NCI-H510A (cell line): ENCODE measurements around the gene TMED3.

Source experiments
- DNase-seq: peaks from one replicate; lab custom pipeline; 2025; lab: John Stamatoyannopoulos, UW

TMED3 gene

DNA sequence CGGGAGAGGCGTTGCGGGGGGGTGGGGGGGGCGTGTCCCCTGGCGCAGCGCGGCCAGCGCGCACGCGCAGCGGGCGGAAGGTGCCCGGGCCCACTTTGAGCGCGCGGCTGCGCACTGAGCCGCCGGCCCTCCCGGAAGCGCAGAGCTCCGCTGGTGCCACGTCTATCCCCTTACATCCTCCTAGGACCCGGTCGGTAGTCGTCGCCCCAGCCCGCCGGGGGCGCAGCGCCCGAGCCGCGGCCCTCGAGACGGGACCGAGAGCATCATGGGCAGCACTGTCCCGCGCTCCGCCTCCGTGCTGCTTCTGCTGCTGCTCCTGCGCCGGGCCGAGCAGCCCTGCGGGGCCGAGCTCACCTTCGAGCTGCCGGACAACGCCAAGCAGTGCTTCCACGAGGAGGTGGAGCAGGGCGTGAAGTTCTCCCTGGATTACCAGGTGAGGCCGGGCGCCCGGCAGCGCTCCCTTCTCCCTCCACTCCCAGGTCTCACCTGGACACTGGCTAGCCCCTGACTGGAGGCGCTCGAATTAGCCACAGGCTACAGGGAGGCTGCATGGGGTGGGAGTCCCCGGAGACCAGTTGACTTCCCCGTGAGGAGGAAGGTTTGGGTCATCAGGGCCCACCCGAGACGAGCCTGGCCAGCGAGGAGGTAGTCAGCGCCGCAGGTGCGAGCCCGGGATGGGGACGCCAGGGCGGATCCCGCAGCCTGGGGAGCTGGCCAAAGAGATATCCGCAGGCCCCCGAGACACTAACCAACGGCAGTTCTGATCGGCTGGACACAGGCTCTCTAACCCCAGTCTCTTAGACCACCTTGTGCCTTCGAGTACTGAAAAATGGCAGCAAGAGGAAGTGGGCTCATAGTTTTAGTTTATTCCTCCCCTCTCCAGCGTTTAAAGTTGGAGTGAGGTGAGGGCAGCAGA lies at the start of gene TMED3:
Gene TMED3 (plus strand): TSS at position 128 of the 916 bp plus-strand sequence. CDS start 138 bp downstream, at position 266.
- peak; percentile 57 for DNase-seq

DNA sequence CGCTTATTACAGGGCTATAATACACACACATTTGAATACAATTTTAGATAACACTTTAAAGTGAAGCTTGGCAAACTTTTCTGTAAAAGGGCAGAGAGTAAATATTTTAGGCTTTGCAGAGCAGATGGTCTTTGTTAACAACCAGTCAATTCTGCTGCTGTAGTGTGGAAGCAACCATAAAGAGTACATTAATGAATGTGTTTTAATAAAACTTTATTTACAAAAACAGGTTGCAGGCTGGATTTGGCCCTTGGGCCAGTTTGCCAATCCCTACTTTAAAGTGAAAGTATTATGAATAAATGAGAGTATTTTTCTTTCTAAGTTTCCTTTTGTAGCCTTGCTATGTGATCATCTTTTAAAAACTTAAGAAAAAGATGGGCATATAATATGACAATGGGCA lies 49.1 kb upstream of the TMED3 start:
- DNase-seq = no peak

DNA sequence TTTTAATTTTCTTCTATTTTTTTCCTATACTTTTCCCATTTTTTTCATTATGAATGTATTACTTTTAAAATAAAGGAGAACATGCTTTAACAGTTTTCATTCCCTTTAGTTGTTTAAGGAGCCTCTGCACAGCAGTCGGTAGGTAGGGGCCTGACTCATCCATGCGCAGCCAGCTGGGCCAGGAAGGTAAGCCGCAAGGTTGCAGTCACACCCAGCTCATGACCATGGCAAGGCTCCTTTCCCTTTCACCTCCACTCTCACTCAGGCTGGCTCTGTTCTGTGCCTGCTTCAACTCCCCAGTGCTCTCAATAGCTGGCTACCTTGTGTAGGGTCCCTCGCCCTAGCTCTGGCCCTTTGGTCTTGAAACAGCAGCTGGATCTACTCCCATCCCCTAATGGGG lies 45.7 kb upstream of the TMED3 start:
- no peak for DNase-seq

DNA sequence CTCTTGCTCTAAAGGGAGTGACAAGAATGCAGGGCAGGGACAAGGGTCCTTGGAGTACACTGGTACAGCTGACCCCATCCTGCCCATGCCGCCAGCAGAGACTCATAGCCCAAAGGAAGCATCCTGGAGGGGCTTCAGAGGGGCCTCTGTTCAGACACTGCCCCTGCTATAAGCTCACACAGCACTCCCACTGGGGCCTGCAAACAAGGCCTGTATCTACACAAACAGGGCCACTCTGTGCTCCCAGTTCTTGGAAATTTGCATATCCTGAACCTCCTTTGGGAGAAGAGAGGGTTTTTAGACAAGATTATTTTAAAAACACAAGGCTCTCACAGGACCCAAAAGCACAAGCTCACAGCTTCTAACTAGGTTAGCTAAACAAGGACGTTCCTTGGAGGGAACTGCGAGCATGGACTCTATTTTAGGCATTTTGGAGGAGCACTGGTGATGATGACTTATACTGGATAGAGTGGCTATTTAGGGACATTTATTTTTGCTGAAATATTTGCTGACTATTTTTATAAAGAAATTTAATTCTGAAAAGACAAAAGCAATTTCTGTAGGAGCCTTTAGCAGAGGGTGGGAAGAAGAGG lies 44.8 kb upstream of the TMED3 start:
- no peak for DNase-seq

DNA sequence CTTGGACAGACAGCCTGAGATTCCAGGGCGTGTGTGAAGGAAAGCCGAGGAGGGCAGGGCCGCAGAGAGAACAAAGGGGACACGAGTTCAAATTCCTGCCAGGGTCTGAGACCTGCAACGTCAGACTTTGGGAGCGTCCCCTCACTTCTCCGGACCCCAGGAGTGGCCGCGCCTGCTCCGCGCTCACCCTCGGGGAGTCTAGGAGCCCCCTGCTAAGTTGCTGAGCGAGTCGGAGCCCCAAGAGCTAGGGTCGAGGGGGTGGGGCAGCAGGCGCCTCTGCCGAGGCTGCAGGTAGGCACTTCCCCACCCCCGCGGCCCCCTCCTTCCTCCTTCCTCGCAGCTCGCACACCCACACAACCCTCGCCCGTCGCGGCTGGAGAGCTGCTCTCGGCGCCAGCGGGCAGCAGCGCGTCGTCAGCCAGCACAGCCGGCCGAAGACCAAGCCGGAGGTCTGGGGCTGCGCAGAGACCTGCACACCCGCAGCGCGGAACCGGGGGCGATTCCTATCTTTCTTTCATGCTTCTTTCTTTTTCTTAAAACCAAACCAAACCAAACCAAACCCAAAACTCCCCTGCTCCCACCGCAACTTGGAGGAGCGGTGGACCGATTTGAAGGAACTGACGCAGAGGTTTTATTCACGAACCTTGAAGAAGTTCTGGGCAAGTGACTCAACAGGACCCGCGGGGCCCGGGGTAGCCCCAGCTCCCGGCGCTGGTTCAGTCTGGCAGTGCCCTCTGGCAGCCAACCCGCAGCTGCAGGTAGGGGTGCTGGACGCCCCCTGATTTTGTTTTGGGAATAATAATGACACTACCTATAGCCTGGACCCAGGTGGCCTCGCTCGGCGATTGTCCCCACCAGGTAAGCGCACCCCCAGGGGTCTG lies 28.3 kb upstream of the TMED3 start, which contains the start of gene ANKRD34C:
Gene ANKRD34C (plus strand): TSS at position 352 of the 881 bp plus-strand sequence. CDS start 10,563 bp downstream, outside the sequence.
- DNase-seq = no peak

DNA sequence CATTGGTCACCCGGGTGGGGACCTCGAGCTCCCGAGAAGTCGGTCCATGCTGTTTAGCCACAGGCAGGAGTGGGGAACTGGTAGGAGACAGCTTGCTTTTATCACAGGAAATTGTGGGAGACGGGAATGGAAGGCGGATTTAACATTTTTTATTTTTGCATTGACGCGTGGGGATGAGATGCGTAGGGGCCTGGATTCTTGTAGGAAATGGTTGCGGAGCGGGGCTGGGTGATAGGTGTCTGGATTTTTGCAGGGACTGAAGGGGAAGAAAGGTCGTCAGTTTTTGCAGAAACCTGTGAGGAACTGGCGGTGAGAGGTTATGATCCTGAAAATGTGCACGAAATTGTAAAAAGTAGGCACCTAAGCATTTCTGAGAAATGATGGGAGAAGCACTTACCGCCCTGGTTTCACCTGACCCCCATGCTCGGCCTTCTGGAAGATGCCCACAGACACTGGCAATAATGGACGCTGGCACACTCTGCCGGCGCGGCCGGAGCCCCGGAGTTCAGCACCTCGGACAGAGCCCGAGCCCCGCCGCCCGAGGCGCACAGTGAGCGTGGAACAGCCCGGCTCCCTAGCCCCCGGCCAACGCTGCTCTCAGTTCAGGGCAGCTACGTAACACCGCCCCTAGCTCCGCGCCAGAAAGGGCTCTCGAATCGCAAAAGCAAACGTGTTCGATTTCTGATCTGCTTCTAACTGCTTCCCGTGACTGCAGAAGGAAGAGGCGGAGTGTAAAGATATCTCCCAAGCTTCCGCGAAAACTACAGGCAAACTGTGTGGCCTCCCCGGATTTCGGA lies 27.5 kb upstream of the TMED3 start:
- peak; percentile 7 for DNase-seq

DNA sequence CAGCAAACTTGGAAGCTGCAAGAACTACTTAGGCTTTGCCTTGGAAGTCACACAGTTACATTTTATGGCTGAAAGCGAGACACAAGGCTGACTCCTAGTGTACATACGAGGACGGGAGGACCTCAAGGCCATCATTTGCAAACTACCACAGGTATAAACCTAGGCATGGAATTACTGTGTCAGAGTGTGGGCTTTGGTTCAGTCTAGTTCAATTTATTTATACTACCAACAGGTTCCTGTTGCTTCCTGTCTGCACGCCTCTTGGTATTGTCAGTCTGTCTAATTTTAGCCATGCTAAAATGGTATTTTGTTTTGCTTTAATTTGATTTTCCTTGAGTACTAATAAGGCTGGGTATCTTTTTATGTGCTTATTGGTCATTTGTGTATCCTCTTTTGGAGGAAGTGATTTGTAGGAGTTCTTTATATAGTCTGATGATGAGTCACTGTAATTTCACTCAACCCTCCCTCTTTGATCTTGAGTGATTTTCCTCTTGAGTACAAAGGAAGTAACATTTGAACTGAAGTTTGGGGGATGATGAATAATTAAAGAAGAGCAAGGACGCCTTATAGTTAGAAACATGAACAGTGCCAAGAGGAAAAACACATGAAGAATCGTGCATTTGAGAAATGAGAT lies 20.2 kb upstream of the TMED3 start:
- no peak for DNase-seq

DNA sequence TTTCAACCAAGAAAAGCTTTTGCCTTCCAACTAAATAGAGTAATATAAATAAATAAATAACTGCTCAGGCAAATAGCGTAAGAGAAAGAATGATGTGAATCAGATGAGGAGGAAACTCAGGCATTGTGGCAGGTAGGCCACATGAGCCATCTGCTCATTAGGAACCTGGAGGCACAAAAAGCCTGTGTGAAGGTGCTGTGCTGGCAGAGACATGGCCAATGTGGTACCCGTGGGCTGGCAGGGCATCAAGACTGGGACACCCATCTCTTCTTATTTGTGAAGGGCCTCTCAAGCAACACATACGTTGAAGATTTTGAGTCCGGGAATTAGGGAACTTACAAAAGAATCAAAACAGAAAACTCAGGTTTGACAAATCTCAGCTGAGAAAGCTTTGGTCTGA lies 18.9 kb upstream of the TMED3 start:
- DNase-seq = no peak

DNA sequence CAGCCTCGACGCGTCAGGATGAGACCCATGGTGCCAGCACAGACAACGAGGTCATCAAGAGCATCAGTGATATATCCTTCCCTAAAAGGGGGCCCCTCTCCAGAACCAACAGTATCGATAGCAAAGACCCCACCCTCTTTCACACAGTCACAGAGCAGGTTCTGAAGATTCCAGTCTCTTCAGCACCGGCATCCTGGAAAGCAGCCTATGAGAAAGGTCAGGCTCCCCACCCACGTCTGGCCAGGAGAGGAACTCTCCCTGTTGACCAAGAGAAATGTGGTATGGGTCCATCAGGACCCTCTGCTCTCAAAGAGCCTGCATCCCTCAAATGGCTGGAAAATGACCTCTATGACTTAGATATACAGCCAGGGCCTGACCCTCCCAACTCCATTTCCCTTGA lies 16.8 kb upstream of the TMED3 start:
- DNase-seq = no peak

DNA sequence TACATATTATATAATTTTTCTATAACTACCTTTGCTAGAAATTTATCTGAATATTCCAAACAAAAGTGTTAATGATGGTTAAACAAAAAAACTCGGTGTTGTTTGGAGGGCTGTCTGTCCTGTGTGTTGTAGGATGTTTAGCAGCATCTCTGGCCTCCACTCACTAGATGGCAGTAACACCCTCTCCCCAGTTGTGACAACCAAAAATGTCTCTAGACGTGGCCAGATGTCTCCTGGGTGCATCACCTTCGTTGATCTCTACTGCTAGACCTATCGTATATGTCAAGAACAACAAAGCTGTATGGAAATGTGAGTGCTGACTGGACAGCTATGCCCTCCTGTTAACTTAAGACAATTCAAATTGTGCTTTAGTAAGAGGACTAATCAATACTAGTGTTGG lies 14.3 kb upstream of the TMED3 start:
- no peak for DNase-seq

DNA sequence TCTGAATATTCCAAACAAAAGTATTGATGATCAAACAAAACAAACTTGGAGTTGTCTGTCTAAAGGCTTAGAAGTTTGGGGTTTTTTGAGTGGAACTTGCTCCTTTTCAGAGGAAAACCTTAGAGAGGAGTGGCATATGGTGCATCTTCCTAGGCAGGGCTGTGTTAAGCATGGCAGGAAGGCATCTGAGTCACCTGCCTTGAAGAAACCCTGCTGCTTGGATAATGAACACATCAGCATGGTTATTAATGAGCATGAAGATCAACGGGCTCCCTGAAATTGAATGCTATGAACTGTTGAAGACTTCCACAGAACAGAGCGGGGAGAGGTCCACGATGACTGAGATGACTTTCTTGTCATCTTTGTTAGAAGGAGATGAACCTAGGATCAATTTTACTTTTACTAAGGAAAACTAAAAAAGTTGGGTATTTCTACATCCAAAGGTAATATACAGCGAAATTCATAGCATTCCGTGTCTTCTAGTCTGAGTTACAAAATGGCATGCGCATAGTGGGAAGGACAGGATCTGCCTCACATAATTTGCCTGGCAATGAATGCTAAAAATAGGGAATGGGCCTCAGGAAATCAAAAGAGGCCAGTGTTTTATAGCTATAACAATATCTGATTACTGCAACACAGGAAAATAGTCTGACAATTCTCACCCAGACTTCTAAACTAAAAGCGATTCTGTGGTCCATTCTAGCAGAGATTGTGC lies 11.6 kb upstream of the TMED3 start:
- no peak for DNase-seq

DNA sequence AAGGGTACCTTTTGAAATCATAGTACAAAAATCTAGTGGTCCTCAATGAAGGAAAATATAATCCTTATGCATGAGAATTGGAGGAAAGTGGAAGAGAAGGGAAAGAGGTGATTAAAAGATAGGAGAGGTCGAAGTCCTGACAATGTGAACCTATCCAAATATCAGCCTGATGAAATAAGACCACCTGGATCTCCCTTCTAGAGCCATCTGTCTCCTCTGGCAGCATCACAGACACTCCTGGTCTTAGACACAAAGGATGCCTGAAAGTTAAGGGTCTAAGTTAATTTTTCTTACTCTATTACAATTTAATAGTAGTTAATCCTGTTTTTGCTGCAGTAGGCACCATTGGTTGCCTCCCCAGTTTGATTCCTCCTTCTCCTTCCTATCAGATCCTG lies 11.1 kb upstream of the TMED3 start:
- no peak for DNase-seq

DNA sequence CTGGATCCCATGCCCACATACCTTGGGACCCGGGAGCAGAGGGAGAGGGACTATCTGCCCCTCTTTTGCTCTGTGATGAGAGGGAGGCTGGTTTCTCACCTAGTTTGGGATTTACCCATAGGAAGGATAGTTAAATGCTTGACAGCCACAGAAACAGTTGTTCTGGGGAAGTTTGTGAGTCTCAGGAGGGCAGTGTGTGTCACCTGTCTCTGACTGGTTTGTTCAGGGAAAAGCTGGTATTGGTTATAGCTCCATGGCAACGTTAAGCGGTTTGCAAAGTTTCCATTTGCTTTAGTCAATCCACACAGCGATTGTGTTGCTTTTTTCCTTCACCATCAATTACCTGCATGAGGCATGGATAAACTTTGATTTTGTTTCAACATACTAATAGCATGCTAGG lies 3.7 kb upstream of the TMED3 start:
- DNase-seq = no peak

DNA sequence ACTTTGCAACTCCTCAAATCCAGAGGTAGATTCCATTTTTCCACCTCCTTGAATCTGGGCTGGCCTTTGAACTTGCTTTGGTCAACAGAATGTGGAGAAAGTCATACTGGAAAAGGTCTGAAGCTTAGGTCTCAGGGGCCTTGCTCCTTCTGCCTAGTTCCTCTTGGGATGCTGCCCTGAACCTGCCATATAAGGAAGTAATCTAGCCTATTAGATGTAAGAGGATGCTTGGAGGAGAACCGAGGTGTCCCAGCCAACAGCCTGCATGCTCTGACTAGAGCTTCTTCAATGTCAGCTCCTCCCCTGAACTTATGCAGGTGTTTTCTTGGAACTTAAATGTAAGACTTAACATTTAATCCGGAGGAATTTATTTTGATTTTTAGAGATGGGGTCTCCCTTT lies 2.0 kb upstream of the TMED3 start:
- no peak for DNase-seq

DNA sequence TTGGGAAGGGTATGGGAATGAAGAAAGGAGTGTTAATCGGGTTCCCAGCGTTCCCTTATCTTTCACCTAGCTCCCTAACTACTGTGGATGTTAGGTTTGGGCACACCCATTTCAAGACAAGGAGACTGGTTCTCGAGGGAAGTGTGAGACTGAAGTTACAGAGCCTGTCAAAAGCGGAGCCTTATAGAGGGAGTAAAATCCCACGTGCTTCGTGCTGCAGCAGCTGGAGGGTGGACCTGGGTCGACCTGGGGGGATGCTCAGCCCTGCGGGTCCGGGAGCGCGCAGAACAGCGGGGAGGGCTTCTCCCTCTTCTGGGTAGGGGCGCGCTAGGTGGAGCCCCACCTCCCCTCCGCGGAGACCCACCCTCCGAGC lies 314 bp upstream of the TMED3 start:
- DNase-seq = no peak

DNA sequence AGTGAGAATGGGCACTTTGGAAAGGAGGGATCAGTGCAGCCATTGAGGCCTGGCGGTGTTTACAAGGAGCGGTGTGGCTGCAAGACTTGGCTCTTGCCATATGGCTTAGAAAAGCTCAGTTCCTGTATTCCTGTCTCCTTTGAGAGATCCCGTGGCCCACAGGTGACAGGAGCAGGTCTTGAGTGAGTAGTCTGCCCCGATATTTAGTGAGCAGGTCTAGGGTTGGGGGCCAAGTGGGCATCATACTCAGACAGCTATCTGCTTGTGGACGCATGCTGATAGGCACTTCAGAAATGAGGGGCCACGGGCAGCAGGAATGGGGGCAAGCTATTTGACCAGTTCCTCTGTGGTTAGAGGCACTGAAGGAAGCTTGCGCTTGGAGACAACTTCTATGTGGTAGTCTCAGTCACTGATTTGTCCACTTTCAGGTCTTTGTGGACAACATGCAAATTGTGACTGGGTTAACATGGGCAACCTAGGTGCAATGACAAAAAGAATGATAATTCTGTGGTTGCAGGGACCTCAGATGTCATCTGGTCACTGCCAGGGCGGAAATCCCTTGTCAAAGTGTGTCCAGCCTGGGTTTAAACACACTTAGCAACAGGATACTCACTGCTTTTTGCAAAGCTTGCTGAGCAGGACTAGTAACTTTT lies 1.1 kb downstream of the TMED3 start:
- no peak for DNase-seq

DNA sequence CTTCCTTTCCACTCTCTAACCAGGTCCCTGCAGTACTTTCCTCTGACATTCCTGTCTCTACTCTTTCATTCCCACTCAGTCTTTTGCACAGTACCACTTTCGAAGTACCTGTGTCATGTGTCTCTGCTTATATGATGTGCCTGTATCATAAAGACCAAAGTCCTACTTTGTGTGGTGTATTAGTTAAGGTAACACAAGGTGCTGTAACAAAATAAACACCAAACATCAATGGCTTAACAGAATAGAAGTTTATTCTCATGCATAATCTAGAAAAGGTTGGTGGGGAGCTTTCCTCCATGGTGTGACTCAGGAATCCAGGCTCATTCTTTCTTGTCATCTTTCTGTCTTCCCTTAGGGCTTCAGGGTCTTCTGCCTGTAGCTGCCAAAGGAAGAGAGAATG lies 3.3 kb downstream of the TMED3 start:
- DNase-seq = no peak

DNA sequence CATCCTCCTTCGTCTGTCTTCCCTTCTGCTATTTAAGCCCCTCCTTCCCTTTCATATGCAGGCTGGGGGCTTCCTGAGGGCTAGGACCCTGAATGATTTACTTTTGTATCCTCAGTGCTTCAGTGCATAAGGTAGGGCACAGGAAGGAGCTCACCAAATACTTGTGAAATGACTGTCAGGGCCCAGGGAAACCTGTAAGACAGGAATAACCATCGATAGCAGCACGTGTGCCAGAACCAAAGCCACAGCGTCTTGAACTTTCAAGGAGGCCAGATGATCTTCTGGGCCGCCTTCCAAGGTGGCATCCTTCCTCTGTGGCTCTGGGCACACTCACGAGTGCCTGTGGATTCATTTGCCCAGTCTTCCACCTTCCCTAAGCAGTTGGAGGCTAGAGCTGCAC lies 3.9 kb downstream of the TMED3 start:
- DNase-seq = no peak

DNA sequence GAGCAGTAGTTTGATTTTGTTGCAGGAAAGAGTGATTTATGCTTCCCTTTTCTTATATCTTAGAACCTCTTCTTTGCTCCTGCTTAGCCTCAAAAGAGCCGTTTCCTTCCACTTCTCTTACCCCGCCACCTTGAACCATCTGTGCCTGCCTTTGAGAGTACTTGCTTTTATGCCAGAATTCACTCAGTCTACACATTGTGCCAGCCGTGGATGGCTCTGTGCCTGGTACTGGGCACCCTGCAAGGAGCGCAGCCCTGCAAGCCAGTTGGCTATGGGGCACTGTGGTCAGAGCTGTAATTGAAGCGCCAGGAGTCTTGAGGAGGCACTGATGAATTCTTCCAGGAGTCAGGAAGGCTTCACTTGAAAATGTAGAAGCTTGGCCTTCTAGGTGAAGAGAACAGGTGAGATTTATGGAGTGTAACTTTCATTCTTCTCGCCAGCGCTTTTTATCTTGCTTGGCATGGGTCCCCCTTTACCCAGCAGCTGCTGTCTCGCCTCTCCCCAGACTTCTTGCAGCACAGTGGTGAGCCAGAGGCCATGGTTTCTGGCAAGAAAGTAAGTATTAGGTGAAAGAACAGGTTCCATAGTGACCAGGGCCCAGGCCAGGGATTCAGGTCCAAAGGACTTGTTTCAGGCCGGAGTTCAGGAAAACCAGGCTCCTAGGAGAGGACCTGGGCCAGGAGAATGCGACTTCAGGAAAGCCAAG lies 4.9 kb downstream of the TMED3 start:
- no peak for DNase-seq
